H1 (cell line): ENCODE measurements around the gene ZNF277. TPM values are rescaled to one million over a fixed set of nuclear protein-coding genes. Genes with fewer than 3 reads are reported as not detected.

Experiments
- CTCF ChIA-PET: fragments of 300-600 bp; sonication (Branson Sonifier 250); formaldehyde crosslinking; loops from one replicate; lab custom pipeline; 2021; ENCODE audit not compliant: partially characterized antibody; lab: Charles Lee
- POLR2A ChIA-PET: fragments of 300-600 bp; sonication (Branson Sonifier 250); formaldehyde crosslinking; loops from one replicate; lab custom pipeline; 2021; ENCODE audit warnings: inconsistent platforms; ENCODE audit not compliant: partially characterized antibody; lab: Charles Lee
- DNase-seq, 2 experiments: peaks; one replicate each; pipeline versions ENCODE4 v3.0.0 to v3.0.0-alpha.2; 2010 to 2022; ENCODE audit warnings: low spot score in 2 of 2, low read depth in 1 of 2, mixed read lengths in 1 of 2
- FAIRE-seq: peaks from 2 replicates; lab custom pipeline; 2011; peaks lifted over from hg19 to GRCh38; lab: Jason Lieb, UNC
- H2AFZ ChIP-seq: 2 replicates; pipeline ENCODE4 v1.8.1; 2012; ENCODE audit warnings: low read length, inconsistent platforms
- H2AK5ac ChIP-seq: 2 replicates; pipeline ENCODE4 v1.6.1; 2013; ENCODE audit warnings: low read depth, low read length
- H2BK120ac ChIP-seq: replicated peaks from 2 replicates; pipeline ENCODE3; 2013; ENCODE audit warnings: low read depth, low read length, inconsistent platforms
- H2BK12ac ChIP-seq: 2 replicates; pipeline ENCODE4 v1.6.1; 2013; ENCODE audit warnings: low read depth, low read length
- H2BK15ac ChIP-seq: 2 replicates; pipeline ENCODE4 v1.6.1; 2013; ENCODE audit warnings: low read length
- H2BK20ac ChIP-seq: 2 replicates; pipeline ENCODE4 v1.6.1; 2013; ENCODE audit warnings: low read length
- H2BK5ac ChIP-seq: 2 replicates; pipeline ENCODE4 v1.6.1; 2013; ENCODE audit warnings: low read depth, low read length
- H3K14ac ChIP-seq: 2 replicates; pipeline ENCODE4 v1.6.1; 2013; ENCODE audit warnings: inconsistent platforms; ENCODE audit not compliant: insufficient read length
- H3K18ac ChIP-seq: 2 replicates; pipeline ENCODE4 v1.6.1; 2013; ENCODE audit warnings: low read length; ENCODE audit errors: extremely low read depth
- H3K23ac ChIP-seq: 2 replicates; pipeline ENCODE4 v1.6.1; 2013; ENCODE audit warnings: inconsistent platforms; ENCODE audit not compliant: insufficient read length
- H3K23me2 ChIP-seq: 2 replicates; pipeline ENCODE4 v1.6.1; 2013; ENCODE audit warnings: low read depth, low read length
- H3K27ac ChIP-seq: 2 replicates; pipeline ENCODE4 v1.6.1; 2011; ENCODE audit warnings: low read depth, low read length, inconsistent platforms
- H3K27me3 ChIP-seq, 4 experiments: replicated peaks in 1 of 4; 1 replicate in 1 of 4; 2 replicates in 3 of 4; pipeline versions ENCODE4 v1.6.1 to v1.8.1; 2011 to 2013; ENCODE audit warnings: low read length in 3 of 4, mild to moderate bottlenecking in 3 of 4, inconsistent platforms in 2 of 4, mixed read lengths in 2 of 4, moderate library complexity in 1 of 4; ENCODE audit not compliant: control insufficient read depth in 3 of 4, insufficient read depth in 3 of 4; ENCODE audit errors: extremely low read depth in 1 of 4
- H3K36me3 ChIP-seq, 4 experiments: 2 replicates each; pipeline versions ENCODE4 v1.6.1 to v1.8.1; 2011 to 2013; ENCODE audit warnings: mild to moderate bottlenecking in 4 of 4, low read length in 3 of 4, moderate library complexity in 2 of 4, control low read depth in 1 of 4, inconsistent platforms in 1 of 4; ENCODE audit not compliant: insufficient read depth in 4 of 4, control insufficient read depth in 2 of 4
- H3K4ac ChIP-seq: replicated peaks from 2 replicates; pipeline ENCODE3; 2013; ENCODE audit warnings: low read length, low read depth, mixed read lengths, inconsistent platforms; ENCODE audit not compliant: insufficient read length
- H3K4me1 ChIP-seq, 4 experiments: replicated peaks in 1 of 4; 1 replicate in 1 of 4; 2 replicates in 3 of 4; pipeline versions ENCODE4 v1.6.1 to v1.8.1; 2011 to 2013; ENCODE audit warnings: low read length in 3 of 4, inconsistent platforms in 2 of 4, mixed read lengths in 1 of 4; ENCODE audit not compliant: insufficient read depth in 4 of 4, control insufficient read depth in 3 of 4
- H3K4me2 ChIP-seq, 2 experiments: 2 replicates each; pipeline versions ENCODE4 v1.6.1 to v1.8.1; 2011 to 2013; ENCODE audit warnings: low read depth in 2 of 2, low read length in 2 of 2, control low read depth in 1 of 2, inconsistent platforms in 1 of 2, mild to moderate bottlenecking in 1 of 2; ENCODE audit not compliant: insufficient read depth in 1 of 2
- H3K4me3 ChIP-seq, 4 experiments: fragments of 200-600, 300-600 bp in 1 of 4; sonication (generic), shearing (Covaris generic), sonication (Bioruptor Twin) in 1 of 4; 2 replicates each; pipeline versions ENCODE4 v1.5.1 to v1.8.1; 2011 to 2016; ENCODE audit warnings: low read length in 4 of 4, low read depth in 3 of 4, control low read depth in 2 of 4, inconsistent platforms in 2 of 4, mild to moderate bottlenecking in 2 of 4, mixed read lengths in 1 of 4, moderate library complexity in 1 of 4; ENCODE audit not compliant: insufficient read depth in 2 of 4; ENCODE audit errors: extremely low read depth in 1 of 4
- H3K56ac ChIP-seq: replicated peaks from 2 replicates; pipeline ENCODE3; 2013; ENCODE audit warnings: low read depth, mild to moderate bottlenecking, mixed read lengths, low read length, inconsistent platforms; ENCODE audit not compliant: insufficient read length
- H3K79me1 ChIP-seq: 2 replicates; pipeline ENCODE4 v1.6.1; 2013; ENCODE audit warnings: low read depth, low read length, control low read depth
- H3K79me2 ChIP-seq, 2 experiments: 2 replicates each; pipeline versions ENCODE4 v1.6.1 to v1.8.1; 2012 to 2013; ENCODE audit warnings: low read length in 2 of 2, mild to moderate bottlenecking in 2 of 2, inconsistent platforms in 1 of 2; ENCODE audit not compliant: insufficient read depth in 2 of 2, control insufficient read depth in 1 of 2
- H3K9ac ChIP-seq, 4 experiments: replicated peaks in 1 of 4; 1 replicate in 1 of 4; 2 replicates in 3 of 4; pipeline versions ENCODE4 v1.6.1 to v1.8.1; 2011 to 2013; ENCODE audit warnings: low read depth in 3 of 4, low read length in 3 of 4, control low read depth in 2 of 4, mild to moderate bottlenecking in 2 of 4, moderate library complexity in 2 of 4, inconsistent platforms in 1 of 4; ENCODE audit errors: extremely low read depth in 1 of 4
- H3K9me3 ChIP-seq, 2 experiments: 2 replicates each; pipeline versions ENCODE4 v1.6.1 to v1.8.1; 2012 to 2013; ENCODE audit warnings: mild to moderate bottlenecking in 2 of 2, moderate library complexity in 2 of 2, control low read depth in 1 of 2, inconsistent platforms in 1 of 2, low read depth in 1 of 2, low read length in 1 of 2, mixed read lengths in 1 of 2; ENCODE audit not compliant: insufficient read depth in 2 of 2
- H4K20me1 ChIP-seq, 2 experiments: replicated peaks in 1 of 2; 2 replicates each; pipeline versions ENCODE3 to v1.8.1; 2011 to 2013; ENCODE audit warnings: inconsistent platforms in 2 of 2, low read length in 2 of 2, mild to moderate bottlenecking in 1 of 2; ENCODE audit not compliant: insufficient read depth in 2 of 2, control insufficient read depth in 1 of 2
- H4K5ac ChIP-seq: 2 replicates; pipeline ENCODE4 v1.6.1; 2013; ENCODE audit warnings: low read length, low read depth, mixed read lengths, inconsistent platforms; ENCODE audit not compliant: insufficient read length
- H4K8ac ChIP-seq: 2 replicates; pipeline ENCODE4 v1.8.0; 2013; ENCODE audit warnings: mild to moderate bottlenecking, moderate library complexity, low read length, inconsistent platforms; ENCODE audit not compliant: insufficient read depth; ENCODE audit errors: extremely low read depth
- H4K91ac ChIP-seq: replicated peaks from 2 replicates; pipeline ENCODE3; 2013; ENCODE audit warnings: low read length, mixed read lengths, inconsistent platforms; ENCODE audit not compliant: insufficient read length
- ATF2 ChIP-seq: IDR thresholded peaks from 2 replicates; pipeline ENCODE4 v1.6.1; 2012; ENCODE audit warnings: low read length, inconsistent platforms
- CTCF ChIP-seq, 3 experiments: IDR thresholded peaks; 1 replicate in 2 of 3; 2 replicates in 1 of 3; pipeline versions ENCODE4 v1.5.1 to v1.6.1; 2011; ENCODE audit warnings: low read length in 3 of 3, mild to moderate bottlenecking in 3 of 3, inconsistent platforms in 2 of 3, low read depth in 1 of 3, moderate library complexity in 1 of 3; ENCODE audit not compliant: insufficient read depth in 1 of 3; ENCODE audit errors: control extremely low read depth in 1 of 3
- GABPA ChIP-seq: IDR thresholded peaks from 2 replicates; pipeline ENCODE4 v1.6.1; 2011; ENCODE audit warnings: mild to moderate bottlenecking, low read length, moderate library complexity, borderline replicate concordance; ENCODE audit not compliant: insufficient read depth
- HDAC2 ChIP-seq, 2 experiments: fragments of 300-600 bp in 1 of 2; sonication (generic) in 1 of 2; IDR thresholded peaks; 2 replicates each; pipeline ENCODE4 v1.6.1; 2011 to 2012; ENCODE audit warnings: low read depth in 2 of 2, low read length in 2 of 2, mild to moderate bottlenecking in 2 of 2, moderate library complexity in 2 of 2, borderline replicate concordance in 1 of 2, inconsistent platforms in 1 of 2
- JUN ChIP-seq: IDR thresholded peaks from 2 replicates; pipeline ENCODE4 v1.6.1; 2011; ENCODE audit warnings: low read depth, mild to moderate bottlenecking, improper control_type of control experiment, low read length
- KDM5A ChIP-seq: fragments of 200-600 bp; IDR thresholded peaks from 2 replicates; pipeline ENCODE4 v1.7.1; 2012; ENCODE audit warnings: mild to moderate bottlenecking, low read length, inconsistent platforms, mixed read lengths
- TAF7 ChIP-seq: optimal IDR thresholded peaks from 2 replicates; pipeline ENCODE3; 2011; ENCODE audit warnings: low read depth, mild to moderate bottlenecking, inconsistent platforms, low read length, moderate library complexity, borderline replicate concordance
- TCF12 ChIP-seq: IDR thresholded peaks from 2 replicates; pipeline ENCODE4 v1.6.1; 2011; ENCODE audit warnings: low read depth, mild to moderate bottlenecking, low read length
- YY1 ChIP-seq: IDR thresholded peaks from 2 replicates; pipeline ENCODE4 v1.6.1; 2011; ENCODE audit warnings: low read depth, mild to moderate bottlenecking, low read length
- WGBS, 2 experiments: shearing (Covaris generic) in 1 of 2; methylation state at CpG; one replicate each; pipeline versions ENCODE4 v1.1.6 to v1.1.7; 2013 to 2015; ENCODE audit warnings: low lambda C conversion rate in 2 of 2, mixed read lengths in 2 of 2, inconsistent platforms in 1 of 2, low coverage in 1 of 2, missing lambda C conversion rate in 1 of 2; ENCODE audit not compliant: insufficient replicate concordance in 2 of 2, insufficient coverage in 1 of 2, insufficient read length in 1 of 2; ENCODE audit errors: extremely low coverage in 1 of 2, missing lambda C conversion rate in 1 of 2; 5-methylcytosine and 5-hydroxymethylcytosine counted together
- polyA plus RNA-seq, 7 experiments: library from polyadenylated mRNA; depleted of rRNA in 3 of 7; stranded (reverse) in 5 of 7; unstranded in 2 of 7; fragments of >200 nt in 5 of 7; fragments of 200-250 nt in 2 of 7; gene quantifications; 1 replicate in 5 of 7; 2 replicates in 1 of 7; 4 replicates in 1 of 7; pipeline versions ENCODE4 v1.2.1 to v1.2.3, GENCODE V29; 2011 to 2013; ENCODE audit warnings: missing spikeins in 2 of 7, mixed read lengths in 2 of 7
- total RNA-seq: library from RNA; stranded (reverse); fragmentation: NEBNext Ultra II Directional; extraction: Animal tissue kit (Norgen Biotek cat#: 25700); gene quantifications from 2 replicates; pipeline ENCODE4 v1.2.1, GENCODE V29; 2021

The ZNF277 gene
- total and polyA plus RNA-seq, 2 of the 8 experiments (the other 6 are each of a cell fraction or from before 2014, with no cell fraction given): 5.1 to 21.7 TPM

- Histone ChIP-seq H4K8ac (no peak overlapping the region), H3K23me2 (no peaks in the 10 kb centered on the region), H2BK120ac (no peak overlapping the region), H3K4me3 (no peak overlapping the region), H2AK5ac (no peak overlapping the region), H2BK12ac (no peak overlapping the region), H3K9me3 (no peaks in the 10 kb centered on the region), H3K27me3 (no peaks in the 10 kb centered on the region), H3K27ac (no peak overlapping the region), H4K91ac (no peak overlapping the region), H3K56ac (no peak overlapping the region), H2AFZ (no peak overlapping the region), H3K4ac (no peak overlapping the region), H2BK5ac (no peak overlapping the region), H2BK20ac (no peak overlapping the region), H3K36me3 (no peaks in the 10 kb centered on the region), H3K79me1 (no peaks in the 10 kb centered on the region), H3K79me2 (peaks cover 3 to 12% of the 10 kb centered on the region in 2 experiments; a peak in 2 of 4 replicates), H3K14ac (no peak overlapping the region), H3K4me1 (no peaks in the 10 kb centered on the region), H2BK15ac (no peak overlapping the region), H4K20me1 (no peaks in the 10 kb centered on the region), H3K18ac (no peak overlapping the region), H3K9ac (no peak overlapping the region), H3K4me2 (no peak overlapping the region), H3K23ac (no peak overlapping the region), H4K5ac (no peak overlapping the region)
- ChIA-PET CTCF (no interaction called here), POLR2A (no interaction called here)
- WGBS, 2 experiments: 84% methylated on average over 2 of the region's 2 CpGs; no CpG with 5 or more reads in 1 of the 2 experiments
- no peak for DNase-seq
- FAIRE-seq: no peak
- TF ChIP-seq YY1 (no peak), TAF7 (no peak), ATF2 (no peak), HDAC2 (IDR thresholded peaks at IDR 0.05; ENCODE audit: borderline replicate concordance in 1 of 2, low read depth in 2 of 2, low read length in 2 of 2) (no peak), KDM5A (no peak), GABPA (no peak), TCF12 (no peak), JUN (no peak), CTCF (IDR thresholded peaks at IDR 0.05; ENCODE audit: control extremely low read depth in 1 of 3, insufficient read depth in 1 of 3, low read depth in 1 of 3, low read length in 3 of 3) (no peak)
Observed at GRCh38 chr7:112279042-112279441, 72.5 kb downstream of the ZNF277 start.
